AG08395 (cell line): Measurements from ENCODE around the gene SCGB1A1.
"Not testable (repeated sequence)": the region's sequence is repeated elsewhere in the genome, so short reads cannot be mapped to it uniquely, and the experiment has no call there.

Source experiments
- DNase-seq: peaks from one replicate; pipeline ENCODE4 v3.0.0; 2012; ENCODE audit warnings: mixed read lengths, low spot score

Gene SCGB1A1

DNA sequence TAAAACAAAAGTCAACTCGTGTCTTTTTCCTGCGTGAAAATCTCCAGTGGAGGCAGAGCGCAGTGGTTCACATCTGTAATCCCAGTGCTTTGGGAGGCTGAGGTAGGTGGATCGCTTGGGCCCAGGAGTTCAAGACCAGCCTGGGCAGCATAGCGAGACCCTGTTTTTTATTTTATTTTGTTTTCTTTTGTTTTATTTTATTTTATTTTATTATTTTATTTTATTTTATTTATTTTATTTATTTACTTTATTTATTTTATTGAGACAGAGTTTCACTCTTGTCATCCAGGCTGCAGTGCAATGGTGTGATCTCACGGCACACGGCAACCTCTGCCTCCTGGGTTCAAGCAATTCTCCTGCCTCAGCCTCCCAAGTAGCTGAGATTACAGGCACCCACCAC is 31.1 kb downstream of the SCGB1A1 start:
- DNase-seq, result not testable (repeated sequence)

GRCh38 chr11:62450543-62451240 is 31.9 kb downstream of the SCGB1A1 start:
- DNase-seq, result no peak

- no peak for DNase-seq
Measured at GRCh38 chr11:62451241-62451621, 32.4 kb downstream of the SCGB1A1 start.

DNA sequence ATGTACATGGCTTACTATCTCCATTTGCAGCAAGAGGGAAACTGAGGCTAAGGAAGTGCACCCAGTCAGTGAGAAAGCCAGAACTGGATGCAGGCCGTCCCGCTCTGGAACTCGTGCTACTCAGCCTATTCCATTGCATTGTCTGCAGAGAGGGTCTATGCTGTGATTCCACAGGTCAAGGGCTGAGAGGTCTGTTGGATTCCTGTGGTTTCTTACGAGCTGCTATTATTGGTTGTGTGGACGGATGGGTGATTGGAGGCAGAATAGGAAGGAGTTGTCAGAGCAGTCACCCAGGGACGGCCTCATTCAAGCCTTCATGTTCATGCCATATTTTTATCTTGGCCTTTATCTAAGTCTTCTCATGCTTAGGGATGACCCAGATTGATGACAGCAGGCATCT is 33.4 kb downstream of the SCGB1A1 start:
- DNase-seq, result no peak

DNA sequence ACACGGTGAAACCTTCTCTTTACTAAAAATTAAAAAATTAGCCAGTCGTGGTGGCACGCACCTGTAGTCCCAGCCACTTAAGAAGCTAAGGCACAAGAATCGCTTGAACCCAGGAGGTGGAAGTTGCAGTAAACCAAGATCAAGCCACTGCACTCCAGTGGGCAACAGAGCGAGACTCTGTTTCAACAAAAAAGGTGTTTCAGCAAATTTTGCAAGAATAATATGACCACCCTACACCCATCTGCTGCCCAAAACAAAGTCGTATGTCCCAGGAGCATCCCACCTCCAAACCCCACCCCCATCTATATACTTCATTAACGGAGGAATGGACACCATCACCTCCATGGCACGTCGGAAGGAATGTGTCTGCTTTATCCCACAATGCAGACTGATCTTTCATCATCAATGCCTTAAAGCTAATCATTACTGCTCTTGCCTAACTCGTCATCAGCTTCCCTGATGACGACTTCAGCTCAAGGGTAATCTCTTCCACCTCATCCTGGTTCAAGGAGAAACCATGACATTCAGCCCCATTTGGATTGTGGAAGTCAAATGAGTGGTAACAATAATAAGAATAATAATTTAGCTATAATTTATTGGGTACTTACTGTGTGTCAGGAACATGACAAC is 34.1 kb downstream of the SCGB1A1 start:
- DNase-seq, result no peak

GRCh38 chr11:62456630-62457029 is 37.8 kb downstream of the SCGB1A1 start:
- DNase-seq, result no peak

DNA sequence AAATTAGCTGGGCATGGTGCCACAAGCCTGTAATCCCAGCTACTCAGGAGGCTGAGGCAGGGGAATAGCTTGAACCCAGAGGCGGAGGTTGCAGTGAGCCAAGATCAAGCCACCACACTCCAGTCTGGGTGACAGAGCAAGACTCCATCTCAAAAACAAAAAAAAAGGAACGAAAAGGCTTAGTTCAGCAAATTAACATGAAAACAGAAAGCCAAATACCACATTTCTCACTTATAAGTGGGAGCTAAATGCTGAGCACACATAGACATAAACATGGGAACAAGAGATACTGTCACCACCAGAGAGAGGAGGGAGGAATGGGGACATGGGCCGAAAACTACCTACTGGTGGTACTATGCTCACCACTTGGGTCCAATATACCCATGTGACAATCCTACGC is 38.6 kb downstream of the SCGB1A1 start:
- no peak for DNase-seq

DNA sequence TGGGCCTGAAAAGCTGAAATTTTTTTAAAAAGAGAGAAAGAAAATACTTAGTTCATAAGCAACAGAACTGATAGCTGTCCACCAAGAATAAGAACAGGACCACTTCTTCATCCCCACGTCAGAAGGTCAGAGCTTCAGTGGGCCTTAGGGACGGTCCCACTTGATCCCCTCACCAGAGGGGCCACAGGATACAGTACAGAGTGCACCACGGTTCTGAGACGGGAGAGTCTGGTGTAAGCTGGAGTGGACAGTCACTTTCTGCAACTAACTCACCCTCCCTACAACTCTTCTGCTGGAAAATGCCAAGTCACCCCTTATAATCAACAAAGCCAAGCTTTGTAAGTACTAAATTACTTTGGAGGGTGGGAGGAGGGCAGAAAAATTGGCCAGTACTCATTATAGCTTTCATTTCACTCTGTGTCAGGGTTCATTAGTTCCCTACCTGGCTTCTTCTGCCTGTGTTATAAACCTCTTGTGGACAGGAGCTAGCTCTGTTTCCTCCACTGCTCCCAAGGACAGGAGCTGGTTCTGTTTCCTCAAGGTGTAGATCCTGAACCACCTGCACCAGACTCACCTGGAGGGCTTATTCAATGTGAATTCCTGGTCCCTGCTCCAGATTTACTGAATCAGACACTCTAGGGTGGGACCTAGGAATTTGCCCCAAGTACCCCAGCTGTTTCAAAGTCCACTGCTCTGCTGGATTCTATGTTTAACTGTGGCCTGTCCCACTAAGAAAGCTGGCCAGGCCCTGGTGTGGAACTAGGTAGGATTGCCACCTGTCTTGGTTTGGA is 39.6 kb downstream of the SCGB1A1 start:
- DNase-seq, result no peak

DNA sequence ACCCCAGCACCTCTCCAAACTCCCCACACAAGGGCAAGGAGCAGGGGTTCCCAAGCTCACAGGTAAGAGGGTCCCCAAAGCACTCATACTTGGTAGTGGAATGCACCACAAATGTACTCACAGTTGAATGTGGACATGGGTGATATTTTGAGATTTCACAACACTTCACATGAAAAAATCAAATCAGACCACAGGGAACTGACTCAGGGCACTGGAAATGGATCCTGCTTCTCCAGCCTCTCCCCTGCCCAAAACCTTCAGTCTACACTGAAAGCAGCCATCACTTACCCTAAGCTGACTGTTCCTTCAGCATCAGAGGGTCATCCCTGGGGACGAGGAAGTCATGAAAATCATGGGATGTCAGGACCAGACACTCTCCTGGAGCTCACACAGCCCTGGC is 40.2 kb downstream of the SCGB1A1 start:
- DNase-seq, result peak; percentile 32

DNA sequence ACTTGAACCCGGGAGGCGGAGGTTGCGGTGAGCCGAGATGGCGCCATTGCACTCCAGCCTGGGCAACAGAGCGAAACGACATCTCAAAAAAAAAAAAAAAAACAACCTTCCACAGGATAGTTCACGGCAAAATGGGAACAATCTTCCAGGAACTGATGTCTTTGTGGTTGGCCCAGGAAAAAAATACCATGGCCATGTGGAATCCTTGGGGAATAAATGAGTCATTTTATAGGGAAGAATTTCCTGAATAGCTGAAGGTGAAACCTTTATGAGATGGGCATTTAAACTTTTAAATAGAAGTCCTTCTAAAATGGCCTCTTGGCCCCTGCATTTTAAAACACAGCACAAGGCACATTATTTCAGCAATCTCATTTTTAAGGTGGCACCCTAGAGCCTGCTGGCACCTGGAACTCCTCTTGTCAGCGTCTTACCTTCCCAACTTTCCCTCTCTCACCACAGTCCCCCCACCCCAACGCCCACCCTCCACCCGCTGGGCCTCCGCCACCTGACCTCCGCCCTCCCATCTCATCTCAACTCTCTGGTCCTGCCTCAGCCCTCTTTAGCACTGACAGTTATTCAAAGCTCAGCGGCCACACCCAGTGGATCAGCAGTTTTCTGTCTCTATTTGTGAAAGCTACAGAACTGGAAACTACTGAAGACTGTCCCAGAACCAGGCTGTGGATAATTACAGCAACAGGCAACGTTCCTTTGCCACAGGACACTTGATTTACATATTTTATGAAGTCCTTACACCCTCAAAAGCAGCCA is 43.1 kb downstream of the SCGB1A1 start:
- peak; percentile 70 for DNase-seq

GRCh38 chr11:62462508-62462892 is 43.7 kb downstream of the SCGB1A1 start:
- DNase-seq, result no peak

- DNase-seq, result peak; percentile 57
Measured at GRCh38 chr11:62463121-62463542, 44.3 kb downstream of the SCGB1A1 start.

DNA sequence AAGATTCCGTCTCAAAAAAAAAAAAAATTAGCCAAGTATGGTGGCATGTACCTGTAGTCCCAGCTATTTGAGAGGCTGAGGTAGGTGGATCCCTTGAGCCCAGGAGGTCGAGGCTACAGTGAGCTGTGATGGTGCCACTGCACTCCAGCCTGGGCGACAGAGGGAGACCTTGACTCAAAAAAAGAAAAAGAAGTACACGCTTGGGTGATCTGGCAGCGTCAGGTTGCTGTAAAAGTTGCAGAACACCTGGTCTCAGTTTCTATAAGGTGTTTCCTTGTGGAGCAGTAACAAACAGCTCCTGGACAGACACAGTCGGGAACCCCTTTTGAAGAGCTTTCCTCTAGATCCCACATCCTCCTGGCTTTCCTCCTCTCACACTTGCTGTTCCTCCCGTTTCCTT is 45.8 kb downstream of the SCGB1A1 start:
- no peak for DNase-seq

DNA sequence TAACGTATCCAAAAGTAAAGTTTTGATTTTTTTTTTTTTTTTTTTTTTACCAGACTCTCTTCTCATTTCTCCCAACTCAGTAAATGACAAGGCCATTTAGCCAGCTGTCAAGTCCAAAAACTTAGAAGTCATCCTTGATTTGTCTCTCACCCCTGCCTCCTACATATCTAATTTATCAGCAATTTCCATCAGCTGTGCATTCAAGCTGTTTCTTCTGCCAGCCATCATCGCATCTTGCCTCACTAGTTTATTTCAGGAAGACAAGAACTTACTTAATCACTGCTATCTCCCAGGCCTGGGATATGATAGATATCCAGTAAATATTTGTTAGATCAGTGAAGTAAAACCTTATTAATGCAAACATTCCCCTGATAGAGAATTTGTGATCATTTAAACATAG is 47.6 kb downstream of the SCGB1A1 start:
- DNase-seq, result no peak

DNA sequence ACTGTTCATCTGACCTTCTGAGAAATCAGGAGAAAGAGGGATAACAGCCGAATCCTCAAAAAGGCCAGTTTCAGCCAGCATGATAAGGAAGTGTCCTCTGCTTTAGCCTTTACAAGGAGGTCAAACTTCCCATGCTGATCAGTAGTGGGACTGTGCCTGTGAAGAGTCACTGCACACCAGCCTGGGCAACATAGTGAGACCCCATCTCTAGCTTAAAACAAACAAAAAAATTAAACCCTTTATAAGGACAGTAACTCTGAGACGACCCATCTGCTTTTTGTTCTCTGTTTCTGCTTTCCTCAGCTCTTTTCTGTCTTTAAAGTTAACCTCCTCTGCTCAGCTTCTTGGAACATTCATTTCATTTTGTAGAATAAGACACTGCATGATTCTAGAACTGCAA is 49.7 kb downstream of the SCGB1A1 start:
- DNase-seq, result no peak

DNA sequence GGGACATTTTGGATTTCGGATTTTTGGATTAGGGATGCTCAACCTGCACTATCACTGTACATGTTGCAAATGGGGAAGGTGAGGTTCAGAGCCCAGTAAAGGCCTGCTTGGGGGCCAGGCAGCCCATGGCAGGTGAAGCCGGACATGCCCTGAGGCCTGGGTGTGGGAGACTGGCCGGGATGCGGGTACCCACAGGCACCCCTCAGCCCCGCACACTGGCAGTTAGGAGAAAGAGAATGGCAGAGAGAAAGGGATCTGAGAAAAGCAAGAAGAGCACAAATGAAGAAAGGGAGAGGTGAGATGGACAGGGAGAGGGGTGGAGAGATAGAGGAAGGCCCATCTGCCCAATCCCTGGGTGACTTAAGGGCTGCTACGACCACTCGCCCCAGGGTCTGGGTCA is 52.8 kb downstream of the SCGB1A1 start:
- DNase-seq, result no peak

DNA sequence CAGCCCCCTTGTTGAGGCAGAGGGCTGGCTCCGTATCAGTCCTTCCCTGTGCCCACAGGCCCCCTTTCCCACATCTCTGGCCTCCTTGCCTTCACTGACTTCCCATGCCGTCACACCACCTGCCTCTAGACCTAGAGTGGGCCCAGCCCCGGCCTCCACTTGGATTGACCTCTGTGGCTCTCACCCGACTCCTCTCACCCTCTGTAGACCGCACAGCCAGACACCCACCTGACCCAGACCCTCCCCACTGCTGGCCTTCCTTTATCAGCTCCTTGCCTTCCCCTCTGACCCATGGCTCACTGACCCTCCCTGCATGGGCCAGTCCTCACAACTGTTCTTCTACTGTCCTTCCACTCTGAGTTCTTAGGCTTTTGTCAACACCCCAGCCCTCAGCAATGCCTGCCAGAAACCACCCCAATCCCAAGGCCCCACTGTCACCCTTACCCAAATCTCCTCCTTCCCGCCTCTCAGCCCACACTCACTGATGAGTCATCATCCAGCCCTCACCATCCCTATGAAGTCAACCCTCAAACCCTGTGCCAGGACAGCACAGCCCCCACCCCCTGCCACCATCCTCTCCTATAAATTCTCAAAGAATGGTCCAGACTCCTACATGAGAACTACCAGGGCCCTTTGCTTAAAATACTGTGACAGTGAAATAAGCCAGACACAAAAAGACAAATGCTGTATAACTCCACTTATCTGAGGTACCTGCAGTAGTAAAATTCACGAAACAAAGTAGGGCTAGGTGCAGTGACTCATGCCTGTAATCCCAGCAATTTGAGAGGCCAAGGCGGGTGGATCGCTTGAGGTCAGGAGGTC is 53.4 kb downstream of the SCGB1A1 start:
- peak; percentile 55 for DNase-seq
